GM21526 (cell line): Measurements from ENCODE around the gene ZNF470.

Experiments used
- ATAC-seq: cut with Tn5 transposase; IDR thresholded peaks from one replicate; pipeline ENCODE4 v1.9.1; 2021; ENCODE audit warnings: moderate library complexity; ENCODE audit not compliant: unreplicated experiment, low FRiP score

Gene ZNF470

DNA sequence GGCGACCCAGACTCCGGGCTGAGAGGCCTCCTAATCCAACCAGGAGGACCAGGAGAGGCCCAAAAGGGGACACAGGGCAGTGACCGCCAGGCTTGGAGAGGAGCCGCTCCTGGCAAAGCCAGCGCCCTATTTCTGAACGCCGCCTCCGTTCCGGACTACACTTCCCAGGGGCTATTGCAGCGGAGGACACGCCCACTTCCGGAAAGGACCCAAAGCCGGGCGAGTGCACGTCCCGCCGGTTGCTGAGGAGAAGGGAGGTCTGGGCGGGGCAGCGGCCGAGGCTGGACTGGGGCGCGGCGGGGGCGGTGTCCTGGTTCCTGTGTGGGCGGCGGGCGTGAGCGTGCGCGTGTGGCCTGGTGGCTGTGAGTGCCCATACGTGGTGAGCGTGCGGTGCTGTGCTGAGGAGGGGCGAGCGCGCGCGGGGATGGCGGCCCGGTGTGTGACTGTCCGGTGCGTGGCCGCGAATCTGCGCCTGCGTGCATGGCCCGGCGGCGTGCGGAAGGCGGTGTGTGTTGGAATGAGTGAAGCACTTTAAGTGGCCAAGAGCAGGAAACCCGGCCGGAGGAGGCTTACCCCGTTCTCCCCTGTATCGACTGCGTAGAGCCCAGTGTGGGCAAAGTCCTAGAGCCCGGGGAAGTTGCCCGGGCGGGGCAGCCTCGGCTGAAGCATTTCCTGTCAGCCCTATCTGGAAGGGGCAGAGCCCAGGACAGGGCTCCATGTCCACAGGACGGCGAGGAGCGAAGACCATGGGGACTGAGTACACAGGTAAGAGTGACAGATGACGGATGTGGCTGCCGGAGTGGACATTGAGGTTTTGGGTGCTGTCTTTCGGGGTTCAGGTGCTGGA is at the start of gene ZNF470:
Gene ZNF470, plus strand, starts transcription at position 195 of the 847 bp plus-strand sequence. CDS start 2,844 bp downstream, outside the sequence.
- peak; percentile 97 for ATAC-seq

DNA sequence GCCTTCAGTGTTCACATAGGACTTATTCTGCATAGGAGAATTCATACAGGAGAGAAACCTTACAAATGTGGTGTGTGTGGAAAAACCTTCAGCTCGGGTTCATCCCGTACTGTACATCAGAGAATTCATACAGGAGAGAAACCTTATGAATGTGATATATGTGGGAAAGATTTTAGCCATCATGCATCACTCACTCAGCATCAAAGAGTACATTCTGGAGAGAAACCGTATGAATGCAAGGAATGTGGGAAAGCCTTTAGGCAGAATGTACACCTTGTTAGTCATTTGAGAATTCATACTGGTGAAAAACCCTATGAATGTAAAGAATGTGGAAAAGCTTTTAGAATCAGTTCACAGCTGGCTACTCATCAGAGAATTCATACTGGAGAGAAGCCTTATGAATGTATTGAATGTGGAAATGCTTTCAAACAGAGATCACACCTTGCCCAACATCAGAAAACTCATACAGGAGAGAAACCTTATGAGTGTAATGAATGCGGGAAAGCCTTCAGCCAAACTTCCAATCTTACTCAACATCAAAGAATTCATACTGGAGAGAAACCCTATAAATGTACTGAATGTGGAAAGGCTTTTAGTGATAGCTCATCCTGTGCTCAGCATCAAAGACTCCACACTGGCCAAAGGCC is 41.9 kb upstream of the ZNF470 start:
- ATAC-seq: no peak

DNA sequence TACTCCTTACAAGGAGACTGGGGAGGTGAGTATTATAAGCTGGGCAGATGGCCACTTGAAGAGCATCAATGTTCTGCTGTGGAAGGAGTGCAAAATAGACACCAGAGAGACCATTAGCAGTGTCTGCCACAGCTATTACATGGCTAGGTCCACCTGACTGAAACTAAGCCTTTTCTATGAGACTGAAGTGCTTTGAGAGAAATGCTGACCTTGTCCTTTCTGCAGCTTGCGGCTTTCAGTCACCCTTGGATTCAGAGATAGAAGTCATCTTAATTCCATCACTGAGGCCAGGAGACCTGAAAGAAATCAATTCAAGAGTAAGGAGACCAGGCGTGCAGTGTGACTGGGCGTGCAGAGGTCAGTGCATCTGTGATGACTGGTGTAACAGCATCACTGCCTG is 29.8 kb upstream of the ZNF470 start:
- ATAC-seq: no peak

DNA sequence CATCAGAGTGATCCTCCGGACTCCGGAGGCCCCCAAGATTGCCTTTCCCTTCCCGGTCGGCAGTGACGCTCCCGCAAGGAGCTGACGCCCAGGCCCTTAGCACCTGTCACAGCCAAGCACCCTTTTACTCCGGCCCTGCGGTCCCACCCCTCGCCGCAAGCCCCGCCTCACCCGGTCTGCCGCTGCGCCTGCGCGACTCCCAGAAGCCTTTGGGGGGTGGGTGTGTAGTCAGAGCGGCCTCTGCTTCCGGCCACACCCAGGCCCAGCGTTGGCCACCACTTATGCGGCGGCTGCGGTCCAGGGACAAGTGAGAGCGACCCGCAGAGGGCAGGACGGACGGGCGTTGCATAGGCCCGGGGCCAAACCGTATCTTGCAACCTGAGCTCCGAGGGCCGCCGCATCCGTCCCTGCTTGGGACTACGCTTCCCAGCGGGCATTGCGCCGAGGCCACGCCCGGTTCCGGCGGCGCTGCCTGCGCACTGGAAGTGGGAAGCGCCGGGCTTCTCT is 29.0 kb upstream of the ZNF470 start:
- ATAC-seq: no peak

DNA sequence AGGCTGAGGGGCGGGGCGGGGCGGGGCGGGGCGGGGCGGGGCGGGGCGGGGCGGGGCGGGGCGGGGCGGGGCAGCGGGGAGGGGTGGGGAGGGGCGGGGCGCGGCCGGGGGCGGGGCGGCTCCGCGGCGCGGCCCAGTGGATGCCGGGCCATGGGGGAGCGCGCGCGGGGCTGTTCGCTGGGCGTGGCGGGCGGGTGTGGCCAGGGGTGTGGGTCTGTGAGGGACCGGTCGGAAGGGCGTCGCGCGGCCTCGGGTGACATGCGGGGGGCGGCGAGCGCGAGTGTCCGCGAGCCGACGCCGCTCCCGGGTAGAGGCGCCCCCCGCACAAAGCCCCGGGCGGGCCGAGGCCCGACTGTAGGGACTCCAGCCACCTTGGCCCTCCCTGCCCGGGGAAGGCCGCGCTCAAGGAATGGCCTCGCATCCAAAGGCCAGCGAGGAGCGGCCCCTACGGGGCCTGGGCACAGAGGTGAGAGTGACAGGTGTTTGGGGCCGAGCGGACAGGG is 28.5 kb upstream of the ZNF470 start, which contains the start of gene ZFP28:
Gene ZFP28, plus strand, starts transcription at position 188 of the 503 bp plus-strand sequence. Its CDS starts 71 bp downstream, at position 259.
- ATAC-seq: no peak

DNA sequence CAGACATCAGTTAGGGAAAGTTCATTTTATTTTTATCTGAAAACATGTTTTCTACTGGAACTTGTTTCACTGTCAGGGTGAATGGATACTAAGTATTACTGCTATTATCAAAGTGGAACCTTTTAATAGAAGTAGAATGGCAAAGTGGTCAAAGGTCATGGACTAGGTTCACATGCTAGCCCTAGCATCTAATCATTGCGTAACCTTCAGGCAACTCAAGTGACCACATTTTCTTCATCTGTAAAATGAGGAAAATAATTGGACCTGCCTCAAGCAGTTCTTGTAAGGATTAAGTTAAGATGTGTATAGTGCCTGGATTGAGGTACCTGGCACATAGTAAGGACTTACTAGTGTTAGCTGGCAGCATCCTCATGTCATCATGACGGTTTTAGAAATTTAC is 23.5 kb upstream of the ZNF470 start:
- ATAC-seq: no peak

DNA sequence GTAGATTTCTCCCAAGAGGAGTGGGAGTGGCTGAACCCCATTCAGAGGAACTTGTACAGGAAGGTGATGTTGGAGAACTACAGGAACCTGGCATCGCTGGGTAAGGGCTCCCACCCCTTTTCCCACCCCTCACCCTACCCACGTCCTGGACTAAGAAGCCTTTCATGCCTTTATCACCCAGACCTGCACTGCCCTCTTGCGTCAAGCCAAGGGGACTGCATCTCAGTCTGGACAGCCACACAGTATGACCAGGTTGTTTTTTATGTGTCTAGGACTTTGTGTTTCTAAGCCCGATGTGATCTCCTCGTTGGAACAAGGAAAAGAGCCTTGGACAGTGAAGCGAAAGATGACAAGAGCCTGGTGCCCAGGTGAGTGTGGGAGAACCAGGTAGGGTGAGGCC is 19.7 kb upstream of the ZNF470 start:
- no peak for ATAC-seq

DNA sequence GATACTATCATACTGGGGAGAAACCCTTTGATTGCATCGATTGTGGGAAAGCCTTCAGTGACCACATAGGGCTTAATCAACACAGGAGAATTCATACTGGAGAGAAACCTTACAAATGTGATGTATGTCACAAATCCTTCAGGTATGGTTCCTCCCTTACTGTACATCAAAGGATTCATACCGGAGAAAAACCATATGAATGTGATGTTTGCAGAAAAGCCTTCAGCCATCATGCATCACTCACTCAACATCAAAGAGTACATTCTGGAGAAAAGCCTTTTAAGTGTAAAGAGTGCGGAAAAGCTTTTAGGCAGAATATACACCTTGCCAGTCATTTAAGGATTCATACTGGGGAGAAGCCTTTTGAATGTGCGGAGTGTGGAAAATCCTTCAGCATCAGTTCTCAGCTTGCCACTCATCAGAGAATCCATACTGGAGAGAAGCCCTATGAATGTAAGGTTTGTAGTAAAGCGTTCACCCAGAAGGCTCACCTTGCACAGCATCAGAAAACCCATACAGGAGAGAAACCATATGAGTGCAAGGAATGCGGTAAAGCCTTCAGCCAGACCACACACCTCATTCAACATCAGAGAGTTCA is 12.9 kb upstream of the ZNF470 start:
- ATAC-seq: no peak

DNA sequence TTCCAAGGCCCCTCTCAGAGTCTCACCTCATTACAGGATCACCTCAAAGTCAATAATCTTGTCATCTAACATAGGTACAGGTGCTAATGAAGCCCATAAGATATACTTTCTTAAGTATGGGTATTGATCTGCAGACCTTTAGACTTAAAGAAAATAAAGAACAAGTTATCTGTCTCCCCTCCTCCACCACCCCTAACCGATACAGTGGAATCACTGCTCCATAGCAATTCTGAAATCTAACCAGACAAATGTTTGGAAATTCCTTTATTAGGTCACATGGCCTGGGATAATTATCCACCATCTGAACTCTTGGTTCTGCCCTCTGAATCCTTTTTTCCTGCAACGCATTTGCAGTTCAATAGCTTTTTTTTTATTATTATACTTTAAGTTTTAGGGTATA is 4.5 kb upstream of the ZNF470 start:
- no peak for ATAC-seq

DNA sequence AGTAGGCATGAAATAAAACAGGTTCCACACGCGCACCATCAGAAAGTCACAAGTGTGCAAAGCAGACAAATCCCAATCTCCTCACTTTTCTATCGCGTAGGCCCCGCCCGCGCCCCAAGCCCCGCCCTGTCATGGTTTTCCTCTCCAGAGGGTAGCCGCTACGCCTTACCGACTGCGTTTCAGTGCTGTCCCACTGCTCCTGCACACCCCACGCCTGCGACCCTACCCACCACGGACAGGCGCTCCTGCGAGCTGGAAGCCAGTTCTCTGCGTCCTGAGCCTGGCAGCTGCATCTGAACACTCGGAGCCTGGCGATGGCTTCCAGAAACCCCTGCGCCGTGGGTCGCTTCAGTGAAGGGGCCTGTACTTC is 379 bp upstream of the ZNF470 start:
- peak; percentile 33 for ATAC-seq

DNA sequence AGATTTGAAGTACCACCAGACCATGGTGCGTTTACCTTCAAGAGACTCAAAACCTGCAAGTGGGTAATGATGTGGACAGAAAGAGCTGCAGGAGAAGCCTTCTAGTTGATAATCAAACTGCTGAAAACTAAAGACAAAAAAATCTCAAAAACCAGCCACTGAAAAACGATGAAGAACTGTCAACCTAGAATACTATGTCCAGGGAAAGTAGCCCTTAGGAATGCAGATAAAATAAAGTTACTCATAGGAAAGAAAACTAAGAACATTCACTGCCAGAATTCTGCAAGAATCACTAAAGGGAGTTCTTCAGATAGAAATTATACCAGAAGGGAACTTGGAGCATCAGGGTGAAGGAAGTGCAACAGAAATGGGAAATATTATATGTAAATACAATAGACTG is 5.3 kb downstream of the ZNF470 start:
- ATAC-seq: no peak

DNA sequence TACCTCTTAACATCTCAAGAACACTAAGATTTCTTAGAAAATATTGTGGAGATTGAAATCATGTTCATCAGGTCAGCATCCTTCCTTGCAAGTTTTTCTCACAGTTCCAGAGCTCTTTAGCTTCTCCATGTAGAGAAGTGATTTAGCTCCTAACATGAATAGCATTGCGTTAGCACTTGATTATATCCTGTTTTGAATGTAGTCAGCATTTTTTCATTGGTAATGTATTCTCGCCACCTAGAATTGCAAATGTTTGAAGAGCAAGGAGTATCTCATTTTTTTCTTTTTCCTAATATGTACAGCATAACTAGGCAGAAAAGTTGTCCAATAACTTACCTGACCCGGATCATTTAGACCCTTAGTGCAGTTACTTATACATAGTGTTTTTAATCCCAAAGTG is 6.6 kb downstream of the ZNF470 start:
- no peak for ATAC-seq

DNA sequence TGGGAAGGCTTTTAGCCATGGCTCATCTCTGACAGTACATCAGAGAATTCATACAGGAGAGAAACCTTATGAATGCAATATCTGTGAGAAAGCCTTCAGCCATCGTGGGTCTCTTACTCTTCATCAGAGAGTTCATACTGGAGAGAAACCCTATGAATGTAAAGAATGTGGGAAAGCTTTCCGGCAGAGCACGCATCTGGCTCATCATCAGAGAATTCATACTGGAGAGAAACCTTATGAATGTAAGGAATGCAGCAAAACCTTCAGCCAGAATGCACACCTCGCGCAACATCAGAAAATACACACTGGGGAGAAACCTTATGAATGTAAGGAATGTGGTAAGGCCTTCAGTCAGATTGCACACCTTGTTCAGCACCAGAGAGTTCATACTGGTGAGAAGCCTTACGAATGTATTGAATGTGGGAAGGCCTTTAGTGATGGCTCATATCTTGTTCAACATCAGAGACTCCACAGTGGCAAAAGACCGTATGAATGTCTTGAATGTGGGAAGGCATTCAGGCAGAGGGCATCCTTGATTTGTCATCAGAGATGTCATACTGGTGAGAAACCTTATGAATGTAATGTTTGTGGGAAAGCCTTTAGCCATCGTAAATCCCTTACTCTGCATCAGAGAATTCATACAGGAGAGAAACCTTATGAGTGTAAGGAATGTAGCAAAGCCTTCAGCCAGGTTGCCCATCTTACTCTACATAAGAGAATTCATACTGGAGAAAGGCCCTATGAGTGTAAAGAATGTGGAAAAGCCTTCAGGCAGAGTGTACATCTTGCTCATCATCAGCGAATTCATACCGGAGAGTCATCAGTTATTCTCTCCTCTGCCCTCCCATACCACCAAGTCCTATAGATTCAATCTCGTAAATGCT is 10.7 kb downstream of the ZNF470 start:
- no peak for ATAC-seq

DNA sequence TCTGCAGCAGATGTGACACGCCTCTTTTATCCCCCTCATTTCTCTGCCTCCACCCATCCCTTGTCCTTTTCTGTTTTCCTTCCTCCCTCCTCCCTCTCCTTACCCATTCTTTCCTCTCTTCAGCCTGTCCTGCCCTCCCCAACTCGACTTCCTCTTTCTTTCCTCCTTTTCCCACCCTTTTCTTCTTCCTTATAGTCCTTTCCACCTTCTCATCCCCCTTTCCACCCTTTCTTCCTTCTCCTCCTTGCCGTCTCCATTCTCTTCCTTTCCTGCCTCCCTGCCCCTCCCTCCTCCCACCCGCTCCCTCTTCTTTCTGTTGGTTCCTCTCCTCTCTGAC is 27.1 kb downstream of the ZNF470 start:
- no peak for ATAC-seq

DNA sequence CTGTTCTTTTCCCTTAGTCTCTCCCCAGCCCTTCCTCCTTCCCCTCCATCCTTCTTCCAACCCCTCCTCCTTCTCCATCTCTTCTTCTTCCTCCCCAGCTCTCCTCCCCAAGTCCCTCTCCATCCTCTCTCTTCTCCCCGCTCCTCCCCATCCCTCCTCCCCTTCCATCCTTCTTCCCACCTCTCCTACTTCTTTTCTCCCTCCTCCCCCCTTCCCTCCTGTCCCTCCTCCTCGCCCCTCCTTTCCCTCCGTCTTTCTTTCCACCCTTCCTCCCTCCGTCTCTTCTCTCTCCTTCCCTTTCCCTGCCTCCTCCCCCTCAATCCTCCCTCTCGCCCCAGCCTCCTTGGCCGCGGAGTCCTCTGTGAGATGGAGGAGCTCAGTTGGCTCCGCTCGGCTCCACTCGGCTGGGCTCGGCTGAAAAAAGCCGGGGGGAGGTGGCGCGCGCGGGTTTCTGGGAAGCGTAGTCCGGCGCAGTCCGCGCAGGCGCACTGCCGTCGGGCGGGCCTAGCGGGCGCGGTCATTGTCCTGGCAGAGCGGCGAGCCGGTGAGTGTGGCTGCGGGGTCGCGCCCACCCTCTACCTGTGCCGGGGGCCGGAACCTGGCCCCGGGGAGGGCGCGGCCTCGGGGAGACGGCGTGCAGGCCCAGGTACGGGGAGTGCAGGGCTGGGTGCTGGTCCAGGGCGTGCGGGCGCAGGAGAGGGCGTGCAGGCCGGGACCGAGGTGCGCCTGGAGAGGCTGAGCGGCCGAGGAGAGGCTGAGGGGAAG is 27.7 kb downstream of the ZNF470 start, which contains the start of gene ZNF71:
Gene ZNF71, plus strand, starts transcription at position 520 of the 765 bp plus-strand sequence. CDS start 6,257 bp downstream, outside the sequence.
- peak; percentile 86 for ATAC-seq

DNA sequence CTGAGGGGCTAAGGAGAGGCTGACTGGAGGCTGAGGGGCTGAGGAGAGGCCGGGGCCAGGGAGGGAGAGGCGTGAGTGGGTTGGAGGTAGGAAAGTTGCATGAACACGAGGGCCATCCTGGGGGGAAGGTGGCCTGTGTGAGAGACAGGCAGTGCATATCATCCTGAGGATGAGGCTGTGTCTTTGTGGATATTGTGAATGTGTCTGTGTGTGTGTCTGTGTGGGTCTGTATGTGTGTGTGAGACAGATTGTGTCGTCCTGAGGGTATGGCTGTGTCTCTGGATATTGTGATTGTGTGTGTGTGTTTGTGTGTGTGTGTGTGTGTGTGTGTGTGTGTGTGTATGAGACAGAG is 28.3 kb downstream of the ZNF470 start:
- ATAC-seq: peak; percentile 9

DNA sequence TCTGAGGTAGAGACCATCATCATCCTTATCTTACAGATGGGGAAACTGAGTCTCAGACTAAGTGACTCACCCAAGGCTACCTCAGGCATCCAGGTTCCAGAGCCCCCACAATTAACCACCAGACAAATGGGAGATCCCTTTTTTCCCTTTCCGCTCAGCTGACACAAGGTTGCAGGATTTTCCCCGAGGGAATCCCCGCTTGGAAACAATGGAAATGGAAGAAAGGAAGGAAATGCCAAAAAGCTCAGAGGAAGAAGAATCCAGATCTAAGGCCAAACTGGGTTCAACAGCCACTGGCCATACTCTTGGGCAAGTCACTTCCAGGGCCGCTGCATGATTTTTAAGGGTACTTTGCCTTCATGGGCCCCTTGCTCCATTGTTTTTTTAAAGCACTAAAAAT is 29.4 kb downstream of the ZNF470 start:
- ATAC-seq: no peak

DNA sequence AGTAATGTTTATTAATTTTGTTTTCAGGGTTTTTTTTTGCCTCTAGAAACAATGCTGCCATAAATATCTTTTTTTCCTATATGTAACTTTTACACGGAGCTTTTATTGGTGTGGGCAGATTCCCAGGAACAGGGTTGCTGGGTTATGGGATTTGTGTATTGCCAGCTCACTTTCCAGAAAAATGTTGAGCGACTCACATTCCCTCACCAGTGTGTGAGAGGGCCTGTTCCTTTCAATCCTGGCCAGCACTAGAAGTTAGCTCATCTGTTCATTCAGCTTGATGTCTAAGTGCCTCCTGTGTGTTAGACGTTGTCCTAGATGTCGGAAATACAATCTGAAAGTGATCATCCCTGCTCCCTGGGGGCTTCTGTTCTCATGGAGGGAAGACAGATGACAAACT is 30.4 kb downstream of the ZNF470 start:
- ATAC-seq: no peak

DNA sequence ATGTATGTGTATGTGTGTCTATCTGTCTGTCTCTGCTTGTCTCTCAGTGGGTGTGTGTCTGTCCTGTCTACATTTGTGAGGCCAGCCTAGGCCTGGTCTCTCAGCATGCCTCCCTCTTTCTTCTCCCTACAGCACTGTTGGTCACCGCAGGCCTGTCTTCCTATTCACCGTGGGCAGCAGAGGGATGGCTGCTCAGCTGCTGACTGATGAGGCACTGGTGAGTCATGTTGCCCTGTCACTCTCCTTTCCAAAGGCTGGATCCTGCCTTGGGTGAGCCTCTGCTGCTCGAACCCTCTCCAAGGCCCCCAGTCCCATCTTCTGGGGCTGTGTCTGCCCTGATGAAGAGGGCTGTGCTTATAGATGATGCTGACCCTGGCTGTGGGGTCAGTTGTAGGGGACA is 34.1 kb downstream of the ZNF470 start:
- no peak for ATAC-seq

DNA sequence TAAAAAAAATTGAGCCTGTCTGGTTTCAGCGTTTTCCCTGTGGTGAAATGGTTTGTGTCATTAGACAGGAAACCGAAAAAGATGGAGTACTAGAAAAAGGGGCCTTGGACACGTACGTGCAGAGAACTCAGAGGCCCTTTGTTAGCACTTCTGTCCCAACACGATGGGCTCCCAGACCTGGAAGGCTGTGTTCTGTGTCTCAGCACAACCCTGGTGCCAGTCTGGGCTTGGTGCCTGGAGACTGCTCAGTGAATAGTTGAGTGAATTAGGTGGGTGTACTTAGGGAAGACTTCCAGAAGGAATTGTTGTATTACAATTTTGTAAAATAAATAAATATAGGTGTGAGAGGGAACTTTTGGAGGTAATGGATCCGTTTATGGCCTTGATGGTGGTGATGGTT is 36.6 kb downstream of the ZNF470 start:
- ATAC-seq: no peak
